ENCODE measurements around the gene KATNB1.

Gene KATNB1

GRCh38 chr16:57735755-57736418 lies at the start of gene KATNB1:
Gene KATNB1 (plus strand): TSS chr16:57735770. CDS start chr16:57737244, 1,474 bp downstream.
- peak; percentile 30 for DNase-seq (ENCODE audit: low read depth)

DNA sequence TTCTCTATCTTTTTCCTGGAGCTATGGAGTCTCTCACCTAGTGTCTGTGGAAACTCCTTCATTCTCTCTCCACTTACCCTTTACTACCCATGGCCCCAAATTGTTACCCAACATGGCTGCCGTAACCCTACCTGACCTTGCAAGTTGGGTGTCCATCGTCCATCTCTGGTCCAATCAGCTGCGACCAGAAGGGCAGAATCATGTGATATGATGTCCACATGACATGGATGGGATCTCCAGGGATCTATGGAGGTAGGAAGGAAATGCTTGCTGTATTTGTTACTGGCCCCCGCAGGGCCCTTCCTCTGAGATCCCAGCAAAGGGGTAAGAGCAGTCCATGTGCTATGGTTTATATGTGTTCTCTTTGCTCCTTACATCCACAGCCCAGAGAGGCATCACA lies 49.0 kb upstream of the KATNB1 start:
- no peak for DNase-seq (ENCODE audit: low read depth)

DNA sequence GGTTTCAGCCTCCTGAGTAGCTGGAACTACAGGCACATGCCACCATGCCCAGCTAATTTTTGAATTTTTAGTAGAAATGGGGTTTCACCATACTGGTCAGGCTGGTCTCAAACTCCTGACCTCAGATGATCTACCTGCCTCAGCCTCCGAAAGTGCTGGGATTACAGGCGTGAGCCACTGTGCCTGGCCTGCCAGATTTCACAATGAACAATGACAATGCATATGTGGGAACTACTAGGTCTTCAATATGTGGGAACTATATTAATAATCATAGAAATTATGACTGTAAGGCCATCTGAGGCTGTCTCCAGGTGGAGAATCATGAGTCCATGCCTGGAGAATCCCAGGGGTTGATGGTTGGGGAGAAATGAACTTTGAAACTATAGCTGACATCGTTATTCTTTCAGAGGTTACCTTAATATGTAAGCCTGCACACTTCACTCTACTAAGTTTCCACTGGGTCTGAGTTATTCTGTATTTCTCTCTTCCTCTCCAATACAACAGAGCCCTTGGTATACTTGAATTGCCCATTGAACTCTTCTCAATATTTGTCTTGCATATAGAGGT lies 48.1 kb upstream of the KATNB1 start:
- DNase-seq (ENCODE audit: low read depth): no peak

DNA sequence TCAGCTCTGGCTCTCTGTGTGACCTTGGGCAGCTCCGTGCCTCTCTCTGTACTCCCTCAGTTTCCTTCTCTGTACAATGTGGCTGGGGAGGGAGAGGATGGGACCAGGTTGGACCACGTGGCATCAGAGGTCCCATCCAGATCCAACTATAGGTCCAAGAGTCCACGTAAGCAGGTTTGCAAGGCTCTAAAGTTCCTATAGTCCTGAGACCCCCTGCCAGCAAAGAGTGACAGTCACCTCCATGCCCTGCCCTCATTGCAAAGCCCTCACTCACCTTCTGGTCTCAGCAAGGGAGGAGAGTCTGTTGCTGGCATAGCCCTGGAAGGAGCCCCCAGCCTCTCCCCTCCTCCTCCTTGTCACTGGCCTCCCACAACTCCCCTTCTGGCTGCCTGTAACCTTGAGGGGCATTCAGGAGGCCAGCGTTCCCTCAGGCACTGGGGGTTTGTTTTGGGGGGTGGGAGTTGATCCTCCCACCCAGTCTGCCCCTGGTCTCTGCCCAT lies 47.0 kb upstream of the KATNB1 start:
- DNase-seq (ENCODE audit: low read depth): no peak

- DNase-seq (ENCODE audit: low read depth): no peak
Measured at GRCh38 chr16:57688987-57689761, 46.4 kb upstream of the KATNB1 start.

DNA sequence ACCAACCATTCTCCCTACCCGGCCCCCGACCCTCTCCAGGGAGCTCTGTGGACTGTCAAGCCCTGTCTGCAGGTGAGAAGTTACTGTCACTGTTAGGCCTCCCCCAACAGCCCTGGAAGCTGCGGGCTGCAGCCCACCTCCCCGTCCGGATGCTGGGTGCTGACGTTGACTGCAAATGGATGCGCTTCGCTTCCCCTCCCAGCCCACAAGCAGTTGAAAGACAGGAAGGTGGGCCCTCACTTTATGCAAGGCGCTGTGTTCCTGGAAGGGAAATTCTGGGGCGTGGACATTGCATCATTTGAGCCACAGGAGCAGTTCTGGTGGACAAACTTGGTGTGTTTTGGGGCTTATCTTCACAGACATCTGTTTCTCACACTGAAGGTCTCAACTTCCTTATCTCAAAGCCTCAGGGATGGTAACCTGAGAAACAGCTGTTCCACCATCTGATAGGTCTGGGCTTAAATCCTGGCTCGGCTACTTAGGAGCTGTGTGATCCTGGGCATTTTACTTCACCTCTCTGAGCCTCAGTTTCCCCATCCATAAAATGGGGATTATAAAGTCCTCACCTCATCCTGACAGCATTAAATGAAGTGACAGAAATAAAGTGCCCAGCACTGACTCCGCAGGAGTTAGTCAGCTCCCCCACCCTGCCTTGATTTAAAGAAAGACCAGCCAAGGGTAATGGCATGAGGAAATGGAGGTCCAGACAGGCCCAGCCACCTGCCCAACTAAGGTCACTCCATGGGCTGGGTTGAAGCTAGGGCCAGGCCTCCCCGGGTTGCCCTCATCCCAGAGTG lies 45.6 kb upstream of the KATNB1 start:
- peak; percentile 34 for DNase-seq (ENCODE audit: low read depth)

GRCh38 chr16:57690782-57691471 lies 44.6 kb upstream of the KATNB1 start:
- DNase-seq (ENCODE audit: low read depth): no peak

DNA sequence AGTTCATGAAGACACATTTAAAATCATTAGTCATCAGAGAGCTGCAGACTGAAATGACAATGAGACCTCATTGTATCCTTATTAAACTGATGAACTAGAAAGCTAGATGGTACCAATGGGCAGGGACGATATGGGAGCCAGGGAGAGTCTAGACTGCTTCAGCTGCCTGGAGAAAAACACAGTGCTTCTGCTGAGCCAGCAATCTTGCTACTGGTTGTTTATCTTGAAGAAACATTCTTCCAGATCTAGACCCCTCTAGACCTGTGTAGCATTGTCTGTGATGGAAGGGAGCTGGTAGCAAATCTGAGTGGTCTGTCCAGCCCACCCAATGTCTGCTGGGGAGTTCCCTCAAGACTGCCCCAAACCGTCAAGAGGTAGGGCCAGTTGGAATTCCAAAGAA lies 42.9 kb upstream of the KATNB1 start:
- no peak for DNase-seq (ENCODE audit: low read depth)

DNA sequence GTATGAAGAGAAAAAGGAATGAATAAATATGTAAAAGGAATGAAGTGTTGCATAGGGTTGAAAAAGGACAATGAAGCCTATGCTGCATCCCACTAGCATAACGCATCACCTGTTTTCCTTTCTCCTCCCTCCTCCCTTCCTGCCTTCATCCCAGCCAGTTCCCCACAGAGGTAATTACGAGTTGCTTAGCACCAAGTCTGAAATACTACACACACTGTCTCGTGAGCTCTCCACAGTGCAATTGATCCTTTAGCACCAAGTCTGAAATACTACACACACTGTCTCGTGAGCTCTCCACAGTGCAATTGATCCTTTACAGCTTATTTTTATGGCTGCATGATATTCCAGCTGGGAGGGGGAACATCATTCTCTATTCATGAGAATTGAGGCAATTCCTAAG lies 42.0 kb upstream of the KATNB1 start:
- no peak for DNase-seq (ENCODE audit: low read depth)

DNA sequence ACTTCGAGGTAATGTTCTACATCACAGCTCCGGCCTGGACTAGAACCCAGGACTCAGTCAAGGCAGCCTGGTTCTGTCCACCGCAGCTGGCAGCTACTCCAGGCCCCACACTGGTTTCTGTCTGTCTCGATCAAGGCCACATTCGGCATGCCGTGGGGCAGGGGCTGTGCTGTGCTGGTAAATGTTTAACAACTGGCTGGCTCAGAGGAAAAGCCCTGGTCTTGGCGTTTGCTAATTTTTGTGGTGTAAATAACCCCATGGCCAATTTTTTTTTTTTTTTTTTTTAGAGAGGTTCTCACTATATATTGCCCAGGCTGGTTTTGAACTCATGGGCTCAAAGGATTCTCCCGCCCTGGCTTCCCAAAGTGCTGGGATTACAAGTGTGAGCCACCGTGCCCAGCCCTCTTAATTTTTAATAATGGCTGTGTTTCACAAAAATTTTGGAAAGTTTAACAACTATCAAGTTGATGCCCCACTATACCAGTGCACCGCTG lies 41.3 kb upstream of the KATNB1 start:
- DNase-seq (ENCODE audit: low read depth): no peak

DNA sequence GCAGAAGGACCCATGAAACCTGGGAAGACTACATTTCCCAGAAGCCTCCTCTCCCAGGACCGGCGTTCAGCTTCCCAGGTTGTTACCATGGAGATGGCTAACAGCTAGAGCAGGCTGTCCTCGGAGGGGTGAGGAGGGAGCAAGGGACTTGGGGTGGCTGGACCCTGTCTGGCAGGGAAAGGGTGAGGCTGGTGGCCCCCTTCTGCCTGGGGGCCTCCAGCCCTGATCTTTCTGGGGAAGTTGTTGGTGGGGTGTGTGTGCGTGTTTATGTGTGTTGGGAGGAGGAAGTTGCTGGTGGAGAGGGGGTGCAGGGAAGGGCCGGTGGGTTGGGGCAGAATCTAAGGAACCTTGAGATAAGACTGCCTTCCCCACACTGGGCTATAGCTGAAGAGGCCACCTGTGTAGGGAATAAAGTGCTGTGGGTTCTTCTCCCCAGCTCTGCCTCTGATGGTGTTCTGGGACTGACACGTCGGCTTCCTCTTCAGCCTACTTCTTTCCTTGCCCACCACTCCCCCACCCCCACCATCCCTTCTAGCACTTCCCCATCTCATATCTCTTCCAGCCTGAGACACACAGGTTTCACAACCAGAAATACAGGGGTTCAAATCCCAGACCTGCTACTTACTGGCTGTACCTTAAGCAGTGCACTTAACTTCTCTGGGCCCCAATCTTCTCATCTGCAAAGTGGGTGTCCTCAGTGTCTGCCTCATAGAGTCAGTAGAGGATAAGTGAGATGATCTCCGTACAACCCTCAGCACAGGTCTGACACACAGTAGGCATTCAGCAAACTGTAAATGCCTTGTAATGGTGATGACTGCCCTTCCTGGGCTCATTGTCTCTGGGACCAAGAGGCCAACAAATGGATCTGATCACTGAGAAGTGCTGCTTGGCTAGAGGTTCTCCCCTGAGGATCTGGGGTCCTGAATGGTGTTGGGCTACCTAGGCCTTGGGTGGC lies 40.6 kb upstream of the KATNB1 start, which contains the start of gene DRC7:
TSS of gene DRC7 (plus strand) at position 82 of the 955 bp plus-strand sequence. CDS start 3,144 bp downstream, outside the sequence.
- peak; percentile 57 for DNase-seq (ENCODE audit: low read depth)

- DNase-seq (ENCODE audit: low read depth): no peak
Measured at GRCh38 chr16:57695680-57696069, 39.9 kb upstream of the KATNB1 start.

DNA sequence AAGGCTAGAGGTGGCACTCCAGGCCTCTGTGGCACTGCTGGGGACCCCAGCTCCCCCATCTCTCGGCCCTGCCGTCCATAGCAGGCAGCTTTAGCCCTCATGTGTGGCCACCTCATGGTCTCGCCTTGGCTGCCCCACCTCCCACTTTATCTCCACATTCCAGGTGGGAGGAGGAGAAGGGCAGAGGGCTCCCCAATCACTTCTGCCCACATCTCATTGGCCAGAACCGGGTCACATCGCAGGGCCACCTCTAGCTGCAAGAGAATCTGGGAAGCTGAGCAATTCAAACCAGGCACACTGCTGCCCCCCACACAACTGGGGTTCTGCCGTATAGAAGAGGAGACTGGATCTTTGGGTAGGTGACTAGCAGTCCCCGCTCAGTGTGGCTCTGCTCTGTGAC lies 39.3 kb upstream of the KATNB1 start:
- DNase-seq (ENCODE audit: low read depth): no peak

- DNase-seq (ENCODE audit: low read depth): no peak
Measured at GRCh38 chr16:57697896-57698537, 37.6 kb upstream of the KATNB1 start.

GRCh38 chr16:57698812-57699405 lies 36.7 kb upstream of the KATNB1 start:
- DNase-seq (ENCODE audit: low read depth): no peak

DNA sequence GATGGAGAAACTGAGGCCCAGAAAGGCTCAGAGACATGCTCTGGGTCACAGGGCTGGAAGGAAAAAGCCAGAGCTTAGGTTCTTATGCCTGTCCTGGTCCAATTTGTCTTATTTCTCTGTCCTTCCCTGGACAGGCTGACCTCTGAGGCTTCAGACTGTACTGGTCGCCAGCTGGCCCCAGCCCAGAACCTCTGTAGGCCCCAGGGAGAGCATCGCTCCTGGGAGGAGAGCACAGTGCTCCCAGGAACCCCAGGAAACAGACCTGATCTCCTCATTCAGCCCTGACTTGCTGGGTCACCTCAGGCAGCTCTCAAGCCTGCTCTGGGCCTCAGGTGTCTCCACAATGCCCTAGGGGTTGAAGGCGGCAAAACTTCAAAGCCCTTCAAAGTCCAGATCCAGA lies 36.1 kb upstream of the KATNB1 start:
- no peak for DNase-seq (ENCODE audit: low read depth)

- DNase-seq (ENCODE audit: low read depth): no peak
Measured at GRCh38 chr16:57699899-57700298, 35.7 kb upstream of the KATNB1 start.

GRCh38 chr16:57700781-57701551 lies 34.6 kb upstream of the KATNB1 start:
- no peak for DNase-seq (ENCODE audit: low read depth)

Measured in iris pigment epithelial cell (primary cell).